Measurements from ENCODE around the gene PRKCZ.

Gene PRKCZ

DNA sequence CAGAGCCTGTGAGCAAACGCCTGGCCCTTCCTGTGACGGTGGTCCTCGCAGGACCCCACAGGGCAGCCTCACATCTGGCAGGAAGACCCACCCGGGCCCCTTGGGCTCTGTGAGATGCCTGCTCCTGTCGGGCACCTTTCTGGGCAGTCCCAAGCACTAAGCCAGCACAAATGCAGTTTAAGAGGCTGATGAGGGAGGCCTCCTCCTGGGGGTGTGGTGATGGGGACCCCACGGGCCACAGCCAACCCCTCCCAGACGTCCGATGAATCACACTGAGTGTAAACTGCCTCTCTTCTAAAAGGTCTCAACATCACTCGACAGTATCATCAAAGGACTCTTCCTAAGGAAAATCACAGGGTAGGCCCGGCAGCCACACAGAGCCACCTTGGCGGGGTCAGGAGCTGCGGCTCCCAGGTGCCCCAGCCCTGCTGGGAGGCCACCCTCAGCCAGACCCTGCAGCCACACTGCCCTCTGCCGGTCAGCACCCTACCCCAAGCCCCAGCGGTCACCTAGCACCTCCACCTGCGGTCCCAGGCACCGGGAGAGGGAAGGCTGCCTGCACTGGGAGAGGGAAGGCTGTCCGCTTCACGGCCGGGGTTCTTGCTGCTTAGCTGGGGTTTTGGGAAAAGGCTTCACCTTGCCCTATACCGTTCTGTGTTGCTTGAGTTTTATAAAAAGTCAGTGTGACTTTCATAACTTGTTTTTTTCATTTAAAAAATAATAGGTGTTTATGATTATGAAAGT lies 3.9 kb upstream of the PRKCZ start:
- peak; percentile 40 for DNase-seq

DNA sequence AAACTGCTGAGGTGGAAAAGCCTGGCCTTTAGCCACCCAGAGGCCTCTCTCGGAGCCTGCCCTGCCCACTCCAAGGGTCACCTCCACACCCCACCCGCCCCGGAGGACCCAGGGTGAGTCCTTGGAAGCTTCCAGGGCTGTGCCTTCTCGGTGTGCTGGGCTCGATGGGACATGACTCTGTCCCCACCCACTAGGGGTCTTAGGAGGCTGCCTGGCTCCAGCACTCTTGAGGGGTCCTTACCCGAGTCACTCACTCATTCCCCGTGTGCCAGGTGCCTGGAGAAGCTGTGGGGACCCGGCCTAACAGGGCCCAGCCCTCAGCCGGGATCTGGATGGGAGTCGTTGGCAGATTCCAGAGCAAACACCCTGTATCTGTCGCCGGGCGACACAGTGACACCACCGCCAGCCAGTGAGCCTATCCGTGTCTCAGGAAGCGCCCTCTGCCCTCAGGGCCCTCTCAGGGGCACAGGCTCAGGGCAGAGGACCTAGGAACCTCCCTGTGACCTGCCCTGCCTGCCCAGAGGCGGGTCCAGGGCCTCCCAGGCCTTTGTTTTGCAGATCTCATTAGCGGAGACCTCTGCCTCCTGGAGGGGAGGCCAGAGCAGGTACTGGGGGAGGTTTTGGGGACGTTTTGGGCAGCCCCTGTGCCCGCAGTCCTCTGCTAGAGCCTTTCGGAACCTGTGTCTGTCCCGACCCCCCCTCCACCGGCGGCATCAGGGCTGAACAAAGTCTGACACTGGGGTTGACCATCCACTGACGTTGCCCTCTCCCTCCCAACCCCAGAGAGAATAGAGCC lies 3.1 kb upstream of the PRKCZ start:
- DNase-seq, result no peak

DNA sequence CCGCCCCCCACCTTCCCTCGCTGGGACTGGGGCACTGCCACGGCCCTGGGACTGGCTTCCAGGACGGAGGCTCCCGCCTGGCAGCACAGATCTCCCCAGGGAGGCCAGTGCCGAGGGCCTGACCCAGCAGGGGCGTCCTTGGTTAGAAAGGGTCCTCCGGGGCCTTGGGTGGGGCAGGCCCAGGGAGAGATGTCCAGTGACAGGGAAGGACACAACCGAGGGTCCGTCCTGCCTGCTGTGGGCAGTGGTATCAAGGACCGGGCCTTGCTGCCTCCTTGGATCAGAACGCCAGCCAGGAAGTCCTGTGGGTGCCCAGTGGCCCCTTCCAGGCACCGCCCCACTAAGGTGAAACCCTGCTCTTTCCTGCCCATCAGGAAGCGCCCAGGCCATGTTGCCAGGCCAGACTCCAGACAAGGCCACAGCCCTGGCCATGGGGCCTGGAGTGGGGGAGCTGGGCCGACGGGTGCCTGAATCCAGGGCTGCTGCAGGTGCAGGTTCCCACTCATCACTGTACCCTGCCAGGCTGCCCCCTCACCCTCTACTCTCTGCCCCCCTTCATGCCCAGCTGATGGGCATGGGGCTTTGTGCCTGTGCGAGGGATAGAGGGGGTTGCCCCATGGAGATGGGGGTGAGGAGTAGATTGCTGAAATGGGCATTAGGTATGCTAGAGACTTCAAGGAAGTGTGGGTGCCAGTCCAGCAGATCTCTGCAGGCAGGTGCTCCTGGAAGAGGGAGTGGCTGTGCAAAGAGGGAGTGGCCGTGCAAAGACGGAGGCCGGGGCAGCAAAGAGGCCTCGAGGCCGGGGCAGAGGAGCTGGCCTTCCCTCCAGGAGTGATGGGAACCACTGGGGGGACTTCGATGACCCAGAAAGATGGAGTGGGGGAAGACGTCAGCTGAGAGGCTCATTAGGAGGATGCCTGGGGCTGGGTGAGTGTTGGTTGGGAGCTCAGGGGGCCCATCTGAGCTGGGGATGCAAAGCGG lies 2.2 kb upstream of the PRKCZ start:
- no peak for DNase-seq

DNA sequence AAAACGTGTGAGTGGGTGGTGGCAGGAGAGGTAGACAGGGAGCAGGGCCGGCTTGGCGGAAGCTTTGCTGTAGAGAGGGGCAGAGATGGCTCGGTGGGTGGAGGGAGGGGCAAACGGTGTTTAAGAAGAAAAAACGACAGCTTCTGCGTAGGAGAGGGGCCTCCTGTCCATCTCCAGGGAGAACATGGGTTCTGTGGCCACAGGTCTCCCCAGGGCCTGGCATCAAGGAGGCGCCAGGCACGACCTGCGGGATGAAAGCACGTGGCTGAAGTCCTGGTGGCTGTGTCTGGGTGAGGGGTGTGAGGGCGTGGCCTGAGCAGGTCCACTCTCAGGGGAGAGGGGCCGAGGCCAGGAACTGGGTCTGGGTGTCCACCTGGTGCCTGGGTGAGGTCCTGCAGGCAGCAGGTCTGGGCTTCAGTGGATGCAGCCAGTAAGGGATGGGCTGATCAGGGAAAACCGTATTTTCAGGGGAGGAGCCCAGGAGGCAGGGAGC lies 940 bp upstream of the PRKCZ start:
- peak; percentile 17 for DNase-seq

DNA sequence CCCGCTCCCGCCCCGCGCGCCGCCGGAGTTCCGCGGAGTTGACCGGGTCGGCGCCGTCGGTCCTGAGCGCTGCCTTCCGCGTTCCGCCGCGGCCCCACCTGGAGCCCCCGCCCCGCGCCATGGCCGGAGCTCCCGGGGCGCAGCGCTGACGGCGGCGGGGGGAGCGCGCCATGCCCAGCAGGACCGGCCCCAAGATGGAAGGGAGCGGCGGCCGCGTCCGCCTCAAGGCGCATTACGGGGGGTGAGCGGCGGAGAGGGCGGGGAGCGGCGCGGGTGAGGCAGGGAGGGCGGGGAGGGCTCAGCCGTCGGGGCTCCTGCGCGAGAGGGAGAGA lies 216 bp downstream of the PRKCZ start:
- no peak for DNase-seq

DNA sequence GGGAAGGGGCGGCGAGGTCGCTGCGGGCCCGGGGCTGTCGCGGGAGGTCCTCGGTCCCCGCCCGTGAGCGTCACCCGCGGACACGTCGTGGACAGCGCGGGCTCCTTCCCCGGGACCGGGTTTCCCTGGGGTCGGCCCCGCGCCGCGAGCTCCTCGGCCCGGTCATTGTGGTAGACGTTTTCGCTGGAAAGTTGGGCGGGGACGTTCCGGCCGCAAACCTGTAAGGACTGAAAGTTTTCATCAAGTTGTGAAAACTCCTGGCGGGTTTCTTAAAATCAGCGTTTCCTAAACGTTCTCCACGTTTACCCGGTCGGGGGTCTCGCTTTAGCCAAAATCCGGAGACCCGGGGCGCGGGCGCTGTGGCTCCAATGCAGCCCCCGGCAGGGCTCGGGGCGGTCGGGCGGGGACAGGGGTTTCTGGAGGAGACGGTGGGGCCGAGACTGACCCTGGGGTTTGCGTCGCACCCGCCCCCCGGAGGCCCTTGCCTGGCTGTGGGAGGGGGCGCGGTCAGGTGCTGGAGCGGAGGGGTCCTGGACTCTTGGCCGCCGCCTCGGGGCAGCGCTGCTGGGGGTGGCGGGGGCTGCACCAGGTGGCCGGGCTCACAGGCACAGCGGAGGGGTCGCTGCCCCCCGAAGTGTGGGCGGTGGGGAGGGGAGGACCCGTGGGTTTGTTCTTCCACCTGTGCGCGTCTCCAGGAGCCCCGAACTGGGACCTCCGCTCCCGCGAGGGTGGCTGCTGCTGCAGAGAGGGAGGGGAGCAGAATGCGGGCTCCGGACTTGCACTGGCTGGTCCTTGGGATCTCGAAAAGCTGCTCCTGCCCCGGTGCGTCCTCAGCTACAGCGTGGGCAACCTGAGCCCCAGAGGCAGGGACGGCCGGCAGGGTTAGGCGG lies 827 bp downstream of the PRKCZ start:
- no peak for DNase-seq

DNA sequence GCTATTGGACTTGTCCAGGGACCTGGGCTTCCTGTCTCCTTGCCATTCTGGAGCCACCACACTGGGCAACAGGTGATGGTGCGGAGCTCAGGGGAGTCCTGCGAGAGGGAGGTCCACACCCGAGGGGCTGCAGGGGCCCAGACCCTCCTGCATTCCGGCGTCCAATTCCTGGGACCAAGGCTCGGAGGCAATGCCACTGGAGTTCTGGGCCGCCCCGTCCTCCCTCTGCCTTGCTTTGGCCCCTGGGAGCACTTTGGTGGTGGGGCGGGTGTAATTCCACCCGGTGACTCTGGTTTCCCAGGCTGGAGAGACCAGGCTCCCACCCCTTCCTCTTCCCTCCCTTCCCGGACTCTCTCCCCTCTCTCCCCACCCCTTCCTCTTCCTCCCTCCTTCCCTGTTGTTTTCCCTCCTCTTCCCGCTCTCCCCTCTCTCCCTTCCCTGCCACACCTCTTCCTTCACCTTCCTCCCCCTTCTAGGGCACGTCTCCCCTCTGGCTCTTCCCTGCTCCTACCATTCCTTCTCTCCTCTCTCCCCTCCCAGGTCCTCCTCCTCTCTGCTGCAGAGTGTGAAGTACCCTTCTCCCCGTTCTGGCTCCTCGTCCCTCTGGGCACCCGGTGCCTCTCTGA lies 2.0 kb downstream of the PRKCZ start:
- no peak for DNase-seq

DNA sequence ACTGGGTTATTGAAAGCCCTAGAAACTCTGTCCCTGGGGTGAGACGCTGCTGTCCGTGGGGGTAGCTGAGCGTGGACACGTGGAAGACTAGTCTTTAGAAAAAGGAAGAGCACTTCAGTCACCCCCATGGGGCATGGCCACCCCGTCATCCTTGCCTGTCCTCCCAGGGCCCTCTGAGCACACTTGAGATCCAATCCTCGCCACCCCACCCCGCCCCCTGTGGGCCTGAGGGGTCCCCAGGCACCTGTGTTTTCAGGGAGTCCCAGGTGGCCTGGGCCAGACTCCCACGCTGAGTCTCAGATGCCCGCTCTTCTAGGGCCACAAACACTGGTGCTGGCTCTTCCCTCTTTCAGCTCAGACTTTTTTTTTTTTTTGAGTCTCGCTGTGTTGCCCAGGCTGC lies 2.5 kb downstream of the PRKCZ start:
- no peak for DNase-seq

DNA sequence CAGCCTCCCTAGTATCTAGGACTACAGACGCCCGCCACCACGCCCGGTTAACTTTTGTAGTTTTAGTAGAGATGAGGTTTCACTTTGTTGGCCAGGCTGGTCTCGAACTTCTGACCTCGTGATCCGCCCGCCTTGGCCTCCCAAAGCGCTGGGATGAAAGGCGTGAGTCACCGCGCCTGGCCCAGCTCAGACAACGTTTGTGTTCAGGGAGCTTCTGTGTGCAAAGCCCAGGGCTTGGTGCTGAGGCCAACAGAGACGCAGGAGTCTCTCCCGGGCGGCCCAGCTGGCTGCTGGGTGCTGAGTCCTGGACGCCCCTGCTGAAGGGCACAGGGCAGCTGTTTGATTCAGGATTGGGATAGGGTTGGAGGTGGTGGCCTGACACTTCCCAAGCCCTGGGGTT lies 3.0 kb downstream of the PRKCZ start:
- no peak for DNase-seq

DNA sequence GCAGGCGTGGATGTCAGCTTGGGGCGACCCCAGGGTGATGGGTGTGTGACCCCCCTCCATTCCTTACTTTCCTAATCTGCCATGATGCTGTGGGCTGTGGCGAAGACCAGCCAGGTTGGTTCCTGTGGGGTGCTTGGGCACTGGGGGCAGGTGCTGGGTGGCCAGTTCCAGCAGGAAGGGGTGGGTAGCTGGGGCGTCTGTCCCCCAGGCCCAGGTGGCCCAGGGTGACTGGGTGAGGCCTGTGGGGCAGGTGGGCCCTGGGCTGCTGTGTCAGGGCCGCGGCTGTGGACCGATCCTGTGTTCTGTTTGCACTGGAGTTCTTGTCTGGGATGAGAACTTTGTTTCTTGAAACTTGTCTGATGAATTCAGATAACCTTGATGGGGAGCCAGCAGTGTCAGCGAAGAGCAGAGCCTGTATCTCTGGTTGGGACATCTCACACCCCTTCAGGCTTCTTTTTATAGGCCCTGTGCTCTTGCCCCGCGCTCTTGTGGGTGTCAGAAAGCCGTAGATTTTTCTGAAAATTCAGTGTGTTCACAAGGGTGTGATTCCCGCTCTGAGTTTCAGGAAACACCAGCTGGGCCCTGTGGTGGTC lies 3.7 kb downstream of the PRKCZ start:
- DNase-seq, result no peak

DNA sequence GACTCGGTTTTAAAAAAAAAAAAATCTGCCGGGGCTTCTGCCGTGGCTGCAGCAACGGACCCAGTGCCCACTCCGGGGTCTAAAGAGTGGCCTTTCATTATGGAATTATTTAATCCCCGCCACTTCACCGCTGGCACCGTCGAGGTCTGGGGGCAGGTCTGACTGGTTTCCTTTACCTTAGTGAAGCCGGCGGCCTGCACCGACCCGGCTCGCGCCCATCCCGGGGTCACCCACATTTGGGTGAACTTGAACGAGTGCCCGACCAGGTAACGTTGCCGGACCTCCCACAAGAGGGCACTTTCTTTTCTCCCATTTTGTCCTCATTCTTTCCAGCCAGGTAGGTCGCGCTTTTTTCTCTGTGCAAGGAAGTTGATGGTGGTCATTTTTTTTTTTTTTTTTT lies 4.3 kb downstream of the PRKCZ start:
- DNase-seq, result no peak

DNA sequence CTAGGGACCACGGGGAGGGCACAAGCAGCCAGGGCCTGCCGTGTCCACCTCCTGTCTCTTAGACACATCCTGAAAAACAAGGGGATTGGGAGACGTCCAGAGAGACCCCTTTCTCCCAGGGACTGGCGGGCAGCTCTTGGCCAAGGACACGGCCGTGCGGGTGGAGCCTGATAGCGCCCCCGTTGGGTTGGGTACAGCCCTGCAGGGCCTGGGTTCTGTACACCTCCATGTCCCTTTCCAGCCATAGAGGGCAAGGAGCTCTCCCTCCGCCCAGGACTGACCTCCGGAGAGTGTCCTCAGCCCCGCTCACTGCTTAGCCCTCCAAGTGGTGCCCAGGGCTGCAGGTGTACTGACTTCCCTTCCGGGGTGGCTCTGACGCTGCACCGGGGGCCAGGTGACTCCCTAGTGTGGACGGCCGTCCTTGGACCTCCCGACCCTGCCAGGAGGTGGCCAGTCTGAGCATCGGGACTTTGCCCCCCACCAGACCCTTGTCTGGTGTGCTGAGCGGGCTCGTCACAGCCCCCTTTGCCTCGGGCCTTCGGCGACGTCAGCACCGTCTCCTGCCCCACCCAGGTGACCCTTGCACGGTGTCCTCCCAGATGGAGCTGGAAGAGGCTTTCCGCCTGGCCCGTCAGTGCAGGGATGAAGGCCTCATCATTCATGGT lies 5.8 kb downstream of the PRKCZ start:
- DNase-seq, result no peak

DNA sequence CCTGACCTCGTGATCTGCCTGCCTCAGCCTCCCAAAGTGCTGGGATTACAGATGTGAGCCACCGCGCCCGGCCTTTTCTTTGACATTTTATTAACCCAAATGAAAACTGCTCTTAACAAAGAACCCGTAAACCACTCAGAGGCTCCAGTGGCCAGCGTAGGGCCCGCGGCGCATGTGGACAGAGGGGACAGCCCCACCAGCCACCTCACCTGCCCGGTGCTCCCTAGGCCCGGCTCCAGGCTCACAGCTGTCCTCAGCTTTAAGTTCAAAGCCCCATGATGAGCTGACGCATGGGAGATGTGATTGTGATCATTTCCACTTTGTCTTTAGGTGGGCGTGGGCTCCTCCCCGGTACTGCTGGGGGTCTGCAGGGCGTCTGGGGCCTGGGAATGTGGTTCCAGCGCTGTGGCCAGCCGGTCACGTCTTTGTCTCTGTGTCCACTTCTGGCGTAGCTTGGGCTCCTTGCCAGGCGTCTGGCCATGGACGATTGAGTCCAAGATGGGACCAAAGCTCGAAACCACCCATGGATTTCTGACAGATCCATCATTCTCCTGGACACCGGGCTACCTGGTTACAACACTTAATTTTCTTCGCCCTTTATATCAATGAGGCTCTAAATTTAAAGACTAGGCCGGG lies 6.9 kb downstream of the PRKCZ start:
- DNase-seq, result no peak

DNA sequence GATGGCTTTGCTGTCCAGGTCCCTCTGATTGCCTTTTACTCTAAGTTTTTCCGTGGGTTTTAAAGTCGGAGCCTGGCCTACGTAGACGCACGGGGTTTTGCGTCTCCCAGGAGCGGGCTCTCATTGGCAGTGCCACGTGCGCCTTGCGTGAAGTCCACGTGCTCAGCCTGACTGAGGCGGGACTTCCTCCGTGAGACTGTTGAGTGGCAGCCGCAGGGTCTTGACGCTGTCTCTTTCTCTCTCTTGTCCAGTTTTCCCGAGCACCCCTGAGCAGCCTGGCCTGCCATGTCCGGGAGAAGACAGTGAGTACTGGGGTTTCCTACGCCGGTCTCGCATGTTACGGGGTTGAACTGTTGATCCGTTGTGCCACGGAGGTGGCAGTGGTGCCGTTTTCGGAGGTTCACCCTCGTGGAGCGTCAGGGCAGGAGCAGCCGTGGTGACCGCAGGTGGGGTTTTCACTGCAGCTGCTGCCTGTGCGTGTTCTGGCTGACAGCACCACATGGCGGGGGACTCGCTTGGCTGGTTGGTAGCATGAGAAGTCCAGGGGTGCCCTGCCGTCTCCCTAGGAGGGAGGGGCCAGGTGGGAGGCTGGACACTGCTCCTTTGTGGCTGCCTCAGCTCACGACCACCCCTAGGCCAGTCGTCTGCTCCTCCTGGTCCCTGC lies 9.2 kb downstream of the PRKCZ start:
- DNase-seq, result no peak

DNA sequence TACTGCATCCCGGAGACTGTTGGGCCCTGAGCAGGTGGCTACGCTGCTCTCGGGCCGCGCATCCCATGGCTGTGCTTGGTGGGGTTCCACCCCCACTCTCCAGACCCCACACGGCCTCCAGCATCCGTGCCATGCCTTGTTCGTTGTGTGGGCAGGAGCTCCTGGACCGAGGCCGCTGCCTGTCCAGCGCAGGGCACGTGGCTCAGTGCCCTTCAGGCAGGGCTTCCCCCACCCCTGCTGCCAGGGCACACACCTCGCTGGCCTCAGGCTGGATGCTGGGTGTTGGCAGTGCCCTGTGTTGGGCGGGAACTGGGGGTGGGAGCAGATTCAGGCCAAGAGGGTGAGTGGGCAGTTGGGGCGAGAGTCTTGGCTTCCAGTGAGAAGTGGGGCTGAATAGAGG lies 9.9 kb downstream of the PRKCZ start:
- DNase-seq, result no peak

DNA sequence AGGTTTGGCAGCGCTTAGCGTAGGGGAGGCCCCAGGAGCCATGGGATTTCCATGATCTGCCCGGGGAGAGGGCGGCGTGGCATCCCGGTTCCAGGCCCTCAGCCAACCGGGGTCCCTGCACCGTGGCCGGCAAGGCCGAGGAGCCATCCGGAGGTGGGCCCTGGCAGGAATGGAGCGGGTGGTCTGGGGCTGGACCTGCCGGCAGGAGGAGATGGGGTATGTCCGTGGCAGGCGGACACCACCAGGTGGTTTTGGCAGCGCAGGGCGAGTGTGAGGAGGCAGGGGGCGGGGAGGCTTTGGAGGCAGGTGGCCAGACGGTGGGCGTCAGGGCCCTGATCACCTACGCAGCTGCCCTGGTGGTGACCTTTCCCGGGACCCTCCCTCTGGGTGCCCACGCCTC lies 10.3 kb downstream of the PRKCZ start:
- no peak for DNase-seq

DNA sequence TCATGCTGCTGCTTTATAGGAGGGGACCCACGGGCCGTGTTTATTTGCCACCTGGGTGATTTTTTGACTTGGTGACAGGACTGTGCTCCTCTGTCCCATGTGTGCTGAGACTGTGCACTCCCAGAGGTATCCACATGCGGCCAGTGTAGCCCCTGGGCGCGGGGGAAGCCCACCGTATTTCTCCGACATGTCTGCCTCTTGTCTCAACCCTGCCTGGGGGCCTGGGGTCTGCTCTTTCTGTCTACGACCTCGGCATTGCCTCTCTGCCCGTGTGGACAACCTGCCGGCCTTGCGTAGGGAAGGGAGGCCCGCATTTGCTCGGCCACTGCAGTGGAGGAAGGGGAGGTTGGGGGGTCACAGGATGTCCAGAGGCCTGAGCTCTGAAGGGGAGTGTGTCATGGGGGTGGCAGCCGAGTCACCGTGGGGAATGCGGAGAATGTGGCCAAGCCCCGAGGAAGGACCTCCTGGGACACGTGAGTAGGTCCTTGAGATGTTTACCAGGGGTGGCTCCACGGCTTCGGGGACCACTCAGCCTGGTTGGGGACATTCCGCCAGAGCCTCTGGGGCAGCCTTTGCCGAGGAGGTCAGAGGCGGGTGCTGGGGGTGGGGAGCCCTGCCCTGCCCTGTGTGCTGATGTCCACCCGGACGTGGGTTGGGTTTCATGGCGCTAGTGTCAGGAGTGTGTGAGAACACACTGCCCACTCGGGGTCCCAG lies 11.0 kb downstream of the PRKCZ start:
- DNase-seq, result no peak

DNA sequence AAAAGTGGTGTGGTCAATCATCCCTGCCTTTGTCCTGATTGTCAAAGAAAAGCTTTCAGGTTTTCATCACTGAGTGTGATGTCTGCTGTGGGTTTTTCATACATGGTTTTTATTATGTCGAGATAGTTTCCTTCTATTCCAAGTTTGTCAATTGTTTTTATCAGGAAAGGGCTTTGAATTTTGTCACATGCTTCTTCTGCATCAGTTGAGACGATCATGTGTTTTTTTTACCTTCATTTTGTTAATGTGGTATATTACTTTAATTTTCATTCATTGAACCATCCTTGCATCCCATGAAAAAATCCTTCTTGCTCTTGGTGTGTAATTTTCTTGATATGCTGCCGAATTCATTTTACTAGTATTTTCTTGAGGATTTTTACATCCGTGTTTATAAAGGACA lies 15.5 kb downstream of the PRKCZ start:
- no peak for DNase-seq

DNA sequence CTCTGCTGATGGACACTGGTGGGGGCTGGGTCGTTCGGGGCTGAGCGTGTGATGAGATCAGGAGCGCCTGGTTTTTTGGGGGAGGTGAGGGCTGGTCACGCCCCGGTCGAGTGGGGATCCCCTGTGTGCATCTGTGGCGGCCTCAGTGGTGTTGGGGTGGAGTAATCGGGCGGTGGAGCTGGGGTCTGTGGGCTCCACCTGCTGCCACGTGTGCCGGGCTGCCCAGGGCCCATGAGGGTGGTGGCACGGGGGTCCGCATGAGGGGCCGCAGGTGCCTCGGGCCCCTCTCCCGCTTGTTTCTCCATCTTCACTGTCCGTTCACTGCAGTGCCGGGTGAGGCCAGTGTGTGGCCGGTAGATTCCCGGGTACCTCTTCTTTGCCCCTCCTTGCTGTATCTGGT lies 17.2 kb downstream of the PRKCZ start:
- no peak for DNase-seq

All from CD4-positive, alpha-beta T cell treated with Interleukin-21 for 1 hour (primary cell).